ENCODE results near the gene HOXD8.

The HOXD8 gene

GRCh38 chr2:176160986-176161824, 31.7 kb downstream of the HOXD8 start:
- DNase-seq: no peak

GRCh38 chr2:176161825-176162626, 32.5 kb downstream of the HOXD8 start:
- DNase-seq: no peak

- no peak for DNase-seq
These were observed 33.6 kb downstream of the HOXD8 start for GRCh38 chr2:176162911-176163671.

- DNase-seq: no peak
These were observed 34.2 kb downstream of the HOXD8 start for GRCh38 chr2:176163672-176164056.

GRCh38 chr2:176164201-176164600, 34.7 kb downstream of the HOXD8 start:
- no peak for DNase-seq

- DNase-seq: no peak
These were observed 35.3 kb downstream of the HOXD8 start for GRCh38 chr2:176164611-176165369.

GRCh38 chr2:176165370-176166050, 36.0 kb downstream of the HOXD8 start:
- DNase-seq: no peak

- DNase-seq: no peak
These were observed 36.8 kb downstream of the HOXD8 start for GRCh38 chr2:176166272-176166671.

- no peak for DNase-seq
These were observed 37.9 kb downstream of the HOXD8 start for GRCh38 chr2:176167398-176167797.

- DNase-seq: no peak
These were observed 39.7 kb downstream of the HOXD8 start for GRCh38 chr2:176169181-176169580.

GRCh38 chr2:176169711-176170110, 40.2 kb downstream of the HOXD8 start:
- no peak for DNase-seq

GRCh38 chr2:176170602-176171305, 41.2 kb downstream of the HOXD8 start:
- no peak for DNase-seq

GRCh38 chr2:176171351-176172006, 42.0 kb downstream of the HOXD8 start:
- DNase-seq: no peak

- no peak for DNase-seq
These were observed 42.7 kb downstream of the HOXD8 start for GRCh38 chr2:176172007-176172894.

GRCh38 chr2:176172895-176173566, 43.5 kb downstream of the HOXD8 start:
- no peak for DNase-seq

GRCh38 chr2:176173567-176174381, 44.3 kb downstream of the HOXD8 start:
- no peak for DNase-seq

- DNase-seq: no peak
These were observed 44.9 kb downstream of the HOXD8 start for GRCh38 chr2:176174382-176174823.

All from activated CD8-positive, alpha-beta memory T cell treated with anti-CD3 and anti-CD28 coated beads, Interleukin-2, amount 50 U/mL, for 4 hours (primary cell).